Stimulated activated CD8-positive, alpha-beta memory T cell treated with anti-CD3 and anti-CD28 coated beads, Interleukin-4, amount 100 ng/mL, for 4 hours (primary cell): ENCODE data around the gene FARP2.
"Not testable (repeated sequence)": the region's sequence is repeated elsewhere in the genome, so short reads cannot be mapped to it uniquely, and the experiment has no call there.

Experiments used
- DNase-seq, 2 donors: peaks; one replicate each; pipeline ENCODE4 v3.0.0-alpha.2; 2020; ENCODE audit warnings: low read depth in 2 of 2, low spot score in 1 of 2

Gene FARP2

GRCh38 chr2:241451840-241452506 lies 95.9 kb downstream of the FARP2 start:
- no peak for DNase-seq

GRCh38 chr2:241453919-241454318 lies 97.8 kb downstream of the FARP2 start:
- not testable (repeated sequence) for DNase-seq

GRCh38 chr2:241454837-241455485 lies 98.9 kb downstream of the FARP2 start:
- DNase-seq: no peak

- DNase-seq: no peak
Measured at GRCh38 chr2:241456546-241456945, 100.5 kb downstream of the FARP2 start.

- DNase-seq: no peak
Measured at GRCh38 chr2:241458687-241459086, 102.6 kb downstream of the FARP2 start.

- no peak for DNase-seq
Measured at GRCh38 chr2:241459520-241459919, 103.4 kb downstream of the FARP2 start.

GRCh38 chr2:241460631-241461030 lies 104.5 kb downstream of the FARP2 start:
- no peak for DNase-seq

- DNase-seq: no peak
Measured at GRCh38 chr2:241461693-241462677, 105.9 kb downstream of the FARP2 start.

GRCh38 chr2:241463276-241464135 lies 107.4 kb downstream of the FARP2 start:
- DNase-seq: no peak

GRCh38 chr2:241465543-241465942 lies 109.5 kb downstream of the FARP2 start:
- no peak for DNase-seq

- DNase-seq: no peak
Measured at GRCh38 chr2:241466230-241466629, 110.1 kb downstream of the FARP2 start.

- no peak for DNase-seq
Measured at GRCh38 chr2:241467777-241468475, 111.8 kb downstream of the FARP2 start.

- no peak for DNase-seq
Measured at GRCh38 chr2:241468476-241468781, 112.3 kb downstream of the FARP2 start.

GRCh38 chr2:241469746-241470145 lies 113.7 kb downstream of the FARP2 start:
- DNase-seq: no peak

GRCh38 chr2:241473399-241473798 lies 117.3 kb downstream of the FARP2 start:
- no peak for DNase-seq

- DNase-seq: no peak
Measured at GRCh38 chr2:241475267-241475666, 119.2 kb downstream of the FARP2 start.

- DNase-seq: no peak
Measured at GRCh38 chr2:241478166-241478565, 122.1 kb downstream of the FARP2 start.

GRCh38 chr2:241479026-241479898 lies 123.2 kb downstream of the FARP2 start:
- DNase-seq: no peak

- no peak for DNase-seq
Measured at GRCh38 chr2:241481687-241482086, 125.6 kb downstream of the FARP2 start.
